Ovary (tissue), 3 donors: ENCODE measurements around the gene LDLRAD4.

Experiments used
- EP300 ChIP-seq: sonication (generic); formaldehyde crosslinking; IDR thresholded peaks from one replicate; pipeline ENCODE4 v1.6.1; 2017; ENCODE audit warnings: antibody characterized with exemption
- TF ChIP-seq, protein P1 (sequence below), 3 donors: fragments of 450-650 bp in 2 of 3; fragments of 200-600 bp in 1 of 3; IDR thresholded peaks; one replicate each; pipeline versions ENCODE4 v1.5.1 to v1.8.0; 2016 to 2022; ENCODE audit warnings: antibody characterized with exemption in 3 of 3, mild to moderate bottlenecking in 1 of 3
- donor health status: DM: no; HTN: no; CAD: no.

DNA sequence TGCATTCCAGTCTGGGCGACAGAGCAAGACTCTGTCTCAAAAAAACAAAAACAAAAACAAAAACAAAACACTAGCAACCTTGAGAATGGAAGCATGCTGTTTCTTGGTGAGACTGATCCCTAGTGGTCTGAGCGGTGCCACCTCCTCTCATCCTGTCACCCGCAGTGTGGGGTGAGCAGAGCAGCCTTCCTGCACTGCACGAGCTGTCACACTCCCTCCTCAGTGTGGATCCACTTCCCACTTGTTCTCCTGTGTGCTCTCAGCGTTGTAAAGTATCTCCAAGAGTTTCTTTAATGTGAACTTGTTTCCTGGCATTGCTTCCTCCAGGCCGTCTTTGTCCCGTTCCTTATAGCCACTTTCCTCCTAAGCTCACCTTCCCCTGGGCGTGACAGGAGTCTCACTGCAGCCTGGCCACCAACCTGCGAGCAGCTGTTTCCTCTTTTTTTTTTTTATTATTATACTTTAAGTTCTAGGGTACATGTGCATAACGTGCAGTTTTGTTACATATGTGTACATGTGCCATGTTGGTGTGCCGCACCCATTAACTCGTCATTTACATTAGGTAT, 287.3 kb downstream of the LDLRAD4 start:
- no peak for TF ChIP-seq EP300
- TF ChIP-seq, protein P1, sequence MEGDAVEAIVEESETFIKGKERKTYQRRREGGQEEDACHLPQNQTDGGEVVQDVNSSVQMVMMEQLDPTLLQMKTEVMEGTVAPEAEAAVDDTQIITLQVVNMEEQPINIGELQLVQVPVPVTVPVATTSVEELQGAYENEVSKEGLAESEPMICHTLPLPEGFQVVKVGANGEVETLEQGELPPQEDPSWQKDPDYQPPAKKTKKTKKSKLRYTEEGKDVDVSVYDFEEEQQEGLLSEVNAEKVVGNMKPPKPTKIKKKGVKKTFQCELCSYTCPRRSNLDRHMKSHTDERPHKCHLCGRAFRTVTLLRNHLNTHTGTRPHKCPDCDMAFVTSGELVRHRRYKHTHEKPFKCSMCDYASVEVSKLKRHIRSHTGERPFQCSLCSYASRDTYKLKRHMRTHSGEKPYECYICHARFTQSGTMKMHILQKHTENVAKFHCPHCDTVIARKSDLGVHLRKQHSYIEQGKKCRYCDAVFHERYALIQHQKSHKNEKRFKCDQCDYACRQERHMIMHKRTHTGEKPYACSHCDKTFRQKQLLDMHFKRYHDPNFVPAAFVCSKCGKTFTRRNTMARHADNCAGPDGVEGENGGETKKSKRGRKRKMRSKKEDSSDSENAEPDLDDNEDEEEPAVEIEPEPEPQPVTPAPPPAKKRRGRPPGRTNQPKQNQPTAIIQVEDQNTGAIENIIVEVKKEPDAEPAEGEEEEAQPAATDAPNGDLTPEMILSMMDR (IDR thresholded peaks at IDR 0.05): no peak
